HG03378 (cell line): Measurements from ENCODE around the gene PQBP1.

Source experiments
- ATAC-seq: cut with Tn5 transposase; IDR thresholded peaks from one replicate; pipeline ENCODE4 v1.9.1; 2021; ENCODE audit warnings: mild to moderate bottlenecking, moderate library complexity; ENCODE audit not compliant: unreplicated experiment

PQBP1 gene

GRCh38 chrX:48920718-48921104 is 23.0 kb downstream of the PQBP1 start:
- ATAC-seq: no peak

GRCh38 chrX:48923771-48924170 is 26.0 kb downstream of the PQBP1 start:
- ATAC-seq: no peak

GRCh38 chrX:48924270-48924669 is 26.5 kb downstream of the PQBP1 start:
- no peak for ATAC-seq

- no peak for ATAC-seq
Observed at GRCh38 chrX:48927123-48927522, 29.4 kb downstream of the PQBP1 start.

- ATAC-seq: no peak
Observed at GRCh38 chrX:48927736-48928382, 30.1 kb downstream of the PQBP1 start.

- no peak for ATAC-seq
Observed at GRCh38 chrX:48933757-48934156, 36.0 kb downstream of the PQBP1 start.

- no peak for ATAC-seq
Observed at GRCh38 chrX:48934581-48935300, 37.0 kb downstream of the PQBP1 start.

- no peak for ATAC-seq
Observed at GRCh38 chrX:48935301-48935670, 37.6 kb downstream of the PQBP1 start.

GRCh38 chrX:48936429-48937053 is 38.8 kb downstream of the PQBP1 start:
- ATAC-seq: peak; percentile 4

- ATAC-seq: peak; percentile 55
Observed at GRCh38 chrX:48937054-48937907, 39.6 kb downstream of the PQBP1 start.

- peak; percentile 46 for ATAC-seq
Observed at GRCh38 chrX:48938721-48939425, 41.1 kb downstream of the PQBP1 start.

- no peak for ATAC-seq
Observed at GRCh38 chrX:48939524-48940228, 41.9 kb downstream of the PQBP1 start.

- no peak for ATAC-seq
Observed at GRCh38 chrX:48940404-48940955, 42.8 kb downstream of the PQBP1 start.

- no peak for ATAC-seq
Observed at GRCh38 chrX:48942895-48943294, 45.2 kb downstream of the PQBP1 start.

- ATAC-seq: no peak
Observed at GRCh38 chrX:48945517-48946348, 48.0 kb downstream of the PQBP1 start.

GRCh38 chrX:48948589-48948988 is 50.9 kb downstream of the PQBP1 start:
- no peak for ATAC-seq
